HG02678 (cell line): Measurements from ENCODE around the gene TMPRSS13.

Experiments used
- ATAC-seq: cut with Tn5 transposase; IDR thresholded peaks from one replicate; pipeline ENCODE4 v1.9.1; 2021; ENCODE audit warnings: mild to moderate bottlenecking, moderate library complexity; ENCODE audit not compliant: unreplicated experiment

The TMPRSS13 gene

DNA sequence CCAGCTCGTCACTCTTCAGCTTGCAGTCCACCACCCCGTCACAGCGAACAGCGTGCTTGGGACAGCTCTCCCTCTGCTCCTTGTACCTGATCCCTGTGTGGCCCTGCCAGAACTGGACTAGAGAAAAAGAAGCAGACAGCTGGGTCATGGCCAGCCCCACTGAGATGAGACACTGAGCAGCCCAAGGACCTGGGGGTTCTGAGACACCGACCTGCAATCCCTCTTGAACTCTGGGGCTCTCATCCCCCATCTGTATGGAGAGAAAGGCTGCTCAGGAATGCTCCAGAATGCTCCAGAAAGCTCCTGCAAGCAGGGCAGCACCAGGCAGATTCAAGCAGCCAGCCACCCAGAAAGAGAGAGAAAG, 14.8 kb downstream of the TMPRSS13 start:
- no peak for ATAC-seq

- ATAC-seq, result no peak
Measured at GRCh38 chr11:117913736-117914397, 15.3 kb downstream of the TMPRSS13 start.

DNA sequence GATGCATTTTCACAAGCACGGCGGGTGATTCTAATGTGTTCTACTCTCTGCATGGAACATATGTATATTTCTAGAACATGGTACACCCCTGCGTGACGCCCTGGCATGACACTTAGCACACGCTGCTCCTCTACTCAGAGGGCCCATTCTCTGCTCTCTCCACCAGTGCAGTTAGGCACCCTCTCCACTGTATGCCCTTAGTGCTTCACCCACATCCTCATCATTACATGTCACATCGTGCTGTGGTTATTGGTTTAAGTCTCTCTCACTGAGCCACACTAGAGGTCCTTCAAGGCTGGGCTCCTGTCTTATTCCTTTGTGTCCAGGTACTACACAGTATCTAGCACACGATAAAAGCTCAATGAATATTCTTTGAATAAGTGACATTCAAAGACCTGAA, 16.7 kb downstream of the TMPRSS13 start:
- ATAC-seq, result no peak

DNA sequence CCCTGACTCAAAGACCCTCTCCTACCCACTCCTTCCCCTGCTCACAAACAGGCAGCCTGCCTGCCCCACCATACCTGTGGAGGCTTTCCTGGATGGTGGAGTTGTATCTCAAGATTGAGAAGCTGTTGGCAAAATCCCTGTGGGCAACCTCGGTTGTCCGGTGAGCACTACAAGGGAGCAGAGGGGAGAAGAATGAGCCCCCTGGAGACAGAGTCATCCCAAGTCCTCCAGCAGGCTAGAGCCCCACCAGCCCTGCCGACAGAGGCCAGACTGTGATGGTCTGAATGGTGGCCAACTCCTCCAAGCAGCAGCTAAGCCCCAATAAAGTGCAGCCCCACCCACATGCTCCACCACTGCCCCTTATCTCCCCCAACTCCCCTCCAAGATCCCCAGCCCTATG, 17.5 kb downstream of the TMPRSS13 start:
- no peak for ATAC-seq

DNA sequence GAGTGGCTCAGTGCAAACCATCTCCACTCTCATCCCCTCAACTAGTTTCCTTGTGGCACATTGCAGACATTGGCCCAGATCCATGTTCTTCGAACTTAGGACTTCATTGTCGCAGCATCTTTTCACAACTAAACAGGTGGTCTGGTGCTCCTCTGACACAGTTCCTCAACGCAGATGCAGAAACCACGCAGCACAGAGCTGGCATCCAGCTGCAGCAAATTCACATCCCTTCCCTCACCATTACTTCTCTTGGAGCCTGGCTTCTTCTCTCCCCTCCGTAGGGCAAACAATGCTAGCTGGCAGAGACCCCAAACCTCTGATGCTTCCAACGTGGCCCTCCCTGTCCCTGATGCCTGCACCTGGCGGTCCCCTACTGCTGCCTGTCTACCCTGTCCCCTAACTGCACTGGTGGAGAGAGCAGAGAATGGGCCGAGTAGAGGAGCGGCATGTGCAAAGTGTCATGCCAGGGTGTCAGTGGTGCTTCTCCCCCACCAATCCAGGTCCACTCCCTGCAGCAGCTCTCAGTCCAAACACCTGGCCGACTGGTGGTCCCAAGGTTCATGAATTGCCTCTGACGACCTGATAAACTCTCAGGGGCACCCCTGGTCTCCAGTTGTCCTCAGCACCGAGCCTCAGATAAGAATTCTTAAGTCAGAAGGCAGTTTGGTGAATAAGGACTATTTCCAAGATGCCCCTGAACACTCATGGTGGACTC, 18.1 kb downstream of the TMPRSS13 start:
- no peak for ATAC-seq

GRCh38 chr11:117910525-117910924, 18.7 kb downstream of the TMPRSS13 start:
- no peak for ATAC-seq

DNA sequence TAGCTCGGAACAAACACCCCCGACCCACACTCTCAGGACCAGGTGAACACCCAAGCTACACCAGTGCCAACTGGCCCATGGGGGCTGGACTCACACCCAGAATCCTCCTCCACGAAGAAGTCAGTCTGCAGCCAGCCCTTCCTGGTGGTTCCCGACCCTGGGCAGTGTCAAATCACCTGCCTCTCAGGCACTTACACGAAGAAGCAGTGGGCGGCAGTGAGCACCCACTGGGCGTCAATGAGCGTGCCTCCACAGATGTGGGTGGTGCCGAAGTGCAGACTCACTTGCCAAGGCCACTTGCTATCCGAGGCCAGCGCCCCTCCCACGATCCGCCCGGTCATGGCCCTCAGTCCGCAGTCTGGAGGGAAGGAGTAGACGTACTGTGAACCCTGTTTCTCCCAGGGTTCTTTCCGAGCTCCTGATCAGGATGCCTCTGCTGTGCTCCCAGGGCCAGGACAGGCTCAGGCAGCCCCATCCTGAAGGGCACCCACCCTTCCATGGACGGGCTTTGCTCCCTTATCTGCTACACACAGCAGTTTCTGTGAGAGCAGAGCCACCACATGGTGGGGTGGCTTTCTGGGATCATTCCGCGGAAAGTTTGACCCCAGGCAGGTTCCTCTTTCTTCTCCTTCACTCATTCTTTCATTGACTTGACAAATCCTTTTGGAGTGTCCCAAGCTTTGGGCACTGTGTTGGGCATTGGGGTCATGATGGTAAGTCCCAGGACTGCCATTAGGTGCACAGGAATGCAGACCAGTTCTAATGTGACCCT, 19.4 kb downstream of the TMPRSS13 start:
- no peak for ATAC-seq

DNA sequence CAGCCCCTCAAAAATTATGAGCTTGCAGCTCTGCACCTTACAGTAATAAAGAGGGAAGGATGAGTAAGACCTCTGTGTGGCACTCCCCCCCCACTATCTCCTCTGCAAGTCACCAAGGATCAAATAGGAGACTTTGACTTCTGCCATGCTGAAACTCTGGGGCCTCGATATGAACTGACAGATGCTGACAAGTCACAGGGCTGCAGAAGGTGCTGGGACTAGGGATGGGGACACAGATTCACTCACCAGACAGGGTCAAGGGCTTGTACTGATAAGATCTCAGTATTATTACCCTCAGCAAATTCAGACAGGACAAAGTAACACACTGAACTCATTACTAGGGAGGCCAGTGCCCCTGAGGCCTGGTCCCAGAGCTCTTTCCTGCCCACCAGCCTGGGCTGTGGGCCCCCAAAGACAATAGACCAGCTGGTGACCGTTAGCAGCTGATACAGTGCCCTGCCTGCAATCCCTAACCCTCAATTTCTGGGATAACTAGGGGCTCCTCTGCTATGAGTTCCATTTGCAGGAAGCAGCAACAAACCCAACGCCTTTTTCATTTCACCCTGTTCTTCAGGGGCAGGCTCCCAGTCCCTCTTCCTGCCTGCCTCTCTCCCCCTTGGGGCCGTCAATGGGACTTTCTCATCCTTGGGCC, 20.1 kb downstream of the TMPRSS13 start:
- no peak for ATAC-seq

DNA sequence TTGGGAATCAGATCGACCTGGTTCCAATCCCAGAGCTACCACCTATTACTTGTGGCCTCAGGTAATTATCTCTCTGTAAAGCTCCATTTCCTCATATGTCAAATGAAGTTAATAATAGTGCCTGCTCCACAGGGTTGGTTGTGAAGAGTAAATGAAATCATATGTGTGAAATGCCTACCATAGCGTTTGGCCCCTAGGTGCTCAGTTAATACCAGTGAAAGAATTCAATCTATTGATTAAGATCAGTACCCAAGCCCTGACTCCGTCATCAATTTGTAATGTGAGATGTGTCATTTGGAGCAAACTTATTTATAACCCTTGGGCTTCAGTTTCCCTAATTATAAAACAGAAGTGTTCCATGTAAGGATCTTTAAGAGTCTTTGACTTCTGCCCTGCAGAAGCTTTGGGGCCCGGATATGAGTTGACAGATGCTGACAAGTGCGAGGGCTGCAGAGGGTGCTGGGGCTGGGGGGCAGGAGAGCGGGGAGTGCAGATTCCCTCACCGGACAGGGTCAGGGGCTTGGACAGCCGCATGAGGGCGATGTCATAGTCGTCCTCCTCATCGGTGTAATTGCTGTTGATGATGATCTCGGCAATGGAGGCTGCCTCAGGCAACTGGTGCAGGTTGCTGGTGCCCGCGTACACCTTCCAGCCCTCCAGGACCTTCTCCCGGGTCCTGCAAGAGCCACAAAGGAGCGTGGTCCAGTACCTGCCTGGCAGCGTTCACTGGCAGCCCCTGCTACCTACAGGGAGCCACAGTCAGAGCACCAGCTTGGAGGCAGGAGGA, 20.9 kb downstream of the TMPRSS13 start:
- ATAC-seq, result no peak

DNA sequence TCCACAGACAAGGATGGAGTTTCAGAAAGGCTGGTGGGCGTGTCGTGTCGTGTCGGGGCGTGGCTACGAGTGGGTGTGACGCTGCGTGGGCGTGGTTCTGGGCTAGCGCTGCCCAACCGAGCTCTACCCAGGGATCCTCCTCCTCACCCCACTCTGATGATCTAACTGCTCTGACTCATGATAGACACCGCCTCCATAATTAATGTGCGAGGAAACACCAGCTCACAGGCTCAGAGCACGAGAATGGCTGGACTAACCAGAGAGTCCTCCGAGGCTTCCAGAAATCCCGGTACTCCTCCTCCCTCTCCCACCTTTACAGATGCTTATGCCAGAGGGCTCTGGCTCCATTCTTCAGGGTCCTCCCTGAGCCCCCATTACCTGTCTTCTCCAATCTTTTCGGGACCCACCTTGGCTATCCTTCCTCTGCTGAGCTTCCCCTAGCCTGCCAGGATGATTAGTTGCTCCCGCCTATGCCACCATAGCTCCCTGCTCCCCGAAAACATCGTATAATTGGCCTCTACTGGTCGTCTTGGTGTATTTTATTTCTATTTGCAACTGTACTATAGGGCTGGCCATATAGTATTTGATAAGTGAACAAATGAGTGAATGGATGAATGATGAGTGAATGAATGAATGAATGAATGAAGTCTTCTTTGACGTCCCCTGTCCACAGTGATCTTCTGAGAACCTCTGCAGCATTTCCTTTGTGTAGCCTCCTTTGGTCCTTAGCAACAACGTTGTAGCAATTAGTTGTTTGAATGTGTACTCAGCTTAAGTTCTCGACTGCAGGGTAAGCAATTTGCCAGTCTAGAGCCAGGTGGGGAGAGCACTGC, 21.7 kb downstream of the TMPRSS13 start:
- no peak for ATAC-seq

GRCh38 chr11:117906710-117907109, 22.5 kb downstream of the TMPRSS13 start:
- ATAC-seq, result no peak

DNA sequence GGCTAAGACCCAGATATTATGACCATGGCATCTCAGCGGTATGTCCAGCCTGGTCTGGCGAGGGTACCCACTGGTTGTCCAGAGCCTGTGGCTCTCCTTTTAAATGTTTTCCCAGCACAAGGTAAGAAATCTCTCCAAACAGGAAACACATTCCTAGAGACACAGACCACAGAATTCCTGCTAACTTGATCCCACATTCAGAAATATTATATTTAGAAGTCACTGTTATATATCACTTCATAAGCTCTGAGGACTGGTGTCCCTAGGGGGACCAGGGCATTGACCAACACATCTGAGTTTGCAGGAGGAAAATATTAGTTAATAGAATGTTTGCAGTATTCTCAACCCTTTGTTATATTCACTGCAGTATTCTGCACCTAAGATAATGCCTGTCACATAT, 23.1 kb downstream of the TMPRSS13 start:
- ATAC-seq, result no peak

DNA sequence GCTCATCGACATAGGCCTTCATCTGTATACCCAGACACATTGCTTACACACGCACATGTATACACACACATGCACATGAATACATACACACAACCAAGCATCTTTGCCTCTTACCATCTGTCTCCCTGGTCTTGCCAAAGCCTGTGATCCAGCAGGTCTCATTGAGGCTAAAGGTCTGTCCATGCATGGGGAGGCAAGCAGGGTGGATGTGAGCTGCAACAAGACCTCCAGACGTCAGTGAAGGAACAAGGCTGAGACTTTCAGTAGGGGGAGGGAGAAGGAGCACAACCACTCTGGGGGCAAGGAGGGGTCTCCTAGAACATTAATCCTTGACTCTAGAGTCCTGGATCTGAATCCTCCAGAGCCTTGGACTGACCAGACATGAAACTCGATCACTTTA, 23.7 kb downstream of the TMPRSS13 start:
- no peak for ATAC-seq

- no peak for ATAC-seq
Measured at GRCh38 chr11:117903505-117904382, 25.5 kb downstream of the TMPRSS13 start.

DNA sequence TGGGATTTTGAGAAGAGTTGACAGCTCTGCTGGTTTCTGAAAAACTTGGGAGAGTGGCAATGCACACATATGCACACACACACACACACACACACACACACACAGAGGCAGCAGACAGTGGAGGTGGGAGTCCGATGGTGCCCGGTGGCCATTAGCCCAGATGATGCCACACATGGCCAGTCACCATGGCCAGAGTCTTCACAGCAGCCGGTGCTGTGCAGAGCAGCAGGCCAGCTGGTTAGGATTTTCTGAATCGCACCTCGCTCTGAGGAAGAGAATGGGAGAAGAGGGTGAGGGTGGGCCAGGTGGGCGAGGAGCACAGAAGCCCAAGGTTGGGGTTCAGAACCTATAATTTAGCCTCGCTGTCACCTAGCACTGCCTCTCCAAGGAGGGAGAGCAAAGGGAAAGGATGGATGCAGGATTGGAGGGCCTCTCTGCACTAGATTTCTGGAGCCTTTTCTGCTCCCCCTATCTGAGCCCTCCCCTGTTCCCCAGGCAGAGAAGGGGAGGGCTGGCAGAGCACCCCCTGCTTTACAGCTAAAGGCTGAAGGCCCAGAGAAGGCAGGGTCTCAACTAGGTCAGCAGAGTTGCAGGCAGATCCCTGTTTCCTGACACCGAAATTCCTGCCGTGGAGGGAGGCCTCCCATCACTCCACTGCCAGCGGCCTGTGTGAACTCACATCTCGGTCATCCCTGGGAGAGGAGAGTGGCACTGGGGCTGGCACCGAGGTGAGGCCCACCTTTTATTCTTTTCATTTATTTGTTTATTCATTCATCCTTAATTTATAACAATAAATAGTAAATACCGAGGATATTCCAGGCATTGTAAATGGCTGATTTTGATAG, 27.0 kb downstream of the TMPRSS13 start:
- ATAC-seq, result no peak

GRCh38 chr11:117901601-117902000, 27.6 kb downstream of the TMPRSS13 start:
- ATAC-seq, result no peak

DNA sequence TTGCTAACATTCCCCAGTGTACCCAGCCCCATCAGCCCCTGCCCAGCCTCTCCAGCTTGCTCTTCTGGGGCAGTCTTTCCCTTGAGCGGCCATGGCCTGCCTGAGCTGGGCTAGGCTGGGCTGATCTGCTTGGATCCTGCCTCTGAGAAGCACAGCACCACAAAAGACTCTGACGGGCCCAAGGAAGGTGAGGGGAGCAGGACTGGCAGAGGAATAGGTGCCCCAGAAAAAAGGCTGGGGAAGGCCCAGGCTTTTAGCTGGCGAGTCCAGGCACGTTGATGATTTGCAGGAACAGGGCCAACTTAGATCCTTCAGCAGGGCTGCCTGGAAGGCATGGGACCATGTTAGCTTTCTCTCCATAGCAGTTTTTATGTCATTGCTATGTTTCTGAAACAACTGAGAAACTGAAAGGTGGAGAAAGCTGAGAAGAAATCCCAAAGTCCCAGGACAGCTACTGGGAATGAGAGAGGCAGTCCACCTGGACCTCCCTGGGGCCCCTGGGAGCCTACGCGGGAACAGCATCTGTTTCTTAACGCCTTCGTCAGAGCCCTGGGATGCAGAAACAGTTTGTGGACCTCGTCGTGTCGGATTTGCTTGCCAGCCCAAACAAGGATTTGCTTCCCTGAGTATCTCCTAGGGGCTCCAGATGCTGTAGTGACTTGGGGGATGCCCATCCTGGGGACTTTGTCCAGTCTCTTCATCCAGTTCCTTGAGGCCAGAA, 28.3 kb downstream of the TMPRSS13 start:
- no peak for ATAC-seq
